C4-2B (cell line): Measurements from ENCODE around the gene MNDA.
A peak's percentile ranks its signal among the peaks of the same experiment; 100 is the strongest.

Experiments used
- H3K27ac ChIP-seq: fragments of 450-650 bp; 2 replicates; pipeline ENCODE4 v1.5.1; 2017
- ZFX ChIP-seq: fragments of 450-650 bp; IDR thresholded peaks from 2 replicates; pipeline ENCODE4 v1.6.1; 2017
- TF ChIP-seq, protein P1 (sequence below): fragments of 450-650 bp; conservative IDR thresholded peaks from 2 replicates; pipeline ENCODE4 v1.5.1; 2017; ENCODE audit warnings: mild to moderate bottlenecking

Gene MNDA

DNA sequence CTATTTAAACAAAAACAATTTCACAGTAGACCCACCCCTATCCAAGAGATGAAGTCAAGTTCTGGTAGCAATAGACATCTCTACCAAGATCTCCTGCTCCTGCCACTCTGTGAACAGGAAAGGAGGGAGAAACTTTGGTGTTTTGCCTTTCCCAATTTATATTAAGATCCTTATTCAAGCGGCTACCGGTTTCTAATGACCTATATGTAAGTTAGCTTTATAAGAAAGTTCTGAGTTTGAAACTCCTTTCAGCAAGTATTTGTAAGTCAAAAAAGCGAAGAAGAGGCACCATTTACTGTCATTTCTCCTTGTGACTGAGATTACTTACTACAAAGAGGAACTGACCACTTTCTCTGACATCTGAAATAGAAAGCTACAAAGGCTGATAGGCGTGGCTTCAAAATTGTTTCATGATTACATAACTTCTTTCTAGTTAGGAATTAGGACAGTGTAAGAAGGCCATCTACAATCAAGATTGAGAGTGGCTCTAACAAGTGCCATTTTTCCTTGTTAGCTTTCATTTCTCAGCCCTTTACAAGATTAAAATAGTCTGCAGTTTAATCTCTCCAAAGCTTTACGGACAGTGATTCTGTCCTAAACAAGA is at the start of gene MNDA:
Gene MNDA (plus strand): TSS at position 448 of the 604 bp plus-strand sequence. CDS start 10,803 bp downstream, outside the sequence.
- H3K27ac ChIP-seq: no peak within 1 kb of the TSS
- no peak for TF ChIP-seq ZFX
- TF ChIP-seq, protein P1, sequence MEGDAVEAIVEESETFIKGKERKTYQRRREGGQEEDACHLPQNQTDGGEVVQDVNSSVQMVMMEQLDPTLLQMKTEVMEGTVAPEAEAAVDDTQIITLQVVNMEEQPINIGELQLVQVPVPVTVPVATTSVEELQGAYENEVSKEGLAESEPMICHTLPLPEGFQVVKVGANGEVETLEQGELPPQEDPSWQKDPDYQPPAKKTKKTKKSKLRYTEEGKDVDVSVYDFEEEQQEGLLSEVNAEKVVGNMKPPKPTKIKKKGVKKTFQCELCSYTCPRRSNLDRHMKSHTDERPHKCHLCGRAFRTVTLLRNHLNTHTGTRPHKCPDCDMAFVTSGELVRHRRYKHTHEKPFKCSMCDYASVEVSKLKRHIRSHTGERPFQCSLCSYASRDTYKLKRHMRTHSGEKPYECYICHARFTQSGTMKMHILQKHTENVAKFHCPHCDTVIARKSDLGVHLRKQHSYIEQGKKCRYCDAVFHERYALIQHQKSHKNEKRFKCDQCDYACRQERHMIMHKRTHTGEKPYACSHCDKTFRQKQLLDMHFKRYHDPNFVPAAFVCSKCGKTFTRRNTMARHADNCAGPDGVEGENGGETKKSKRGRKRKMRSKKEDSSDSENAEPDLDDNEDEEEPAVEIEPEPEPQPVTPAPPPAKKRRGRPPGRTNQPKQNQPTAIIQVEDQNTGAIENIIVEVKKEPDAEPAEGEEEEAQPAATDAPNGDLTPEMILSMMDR: no peak

DNA sequence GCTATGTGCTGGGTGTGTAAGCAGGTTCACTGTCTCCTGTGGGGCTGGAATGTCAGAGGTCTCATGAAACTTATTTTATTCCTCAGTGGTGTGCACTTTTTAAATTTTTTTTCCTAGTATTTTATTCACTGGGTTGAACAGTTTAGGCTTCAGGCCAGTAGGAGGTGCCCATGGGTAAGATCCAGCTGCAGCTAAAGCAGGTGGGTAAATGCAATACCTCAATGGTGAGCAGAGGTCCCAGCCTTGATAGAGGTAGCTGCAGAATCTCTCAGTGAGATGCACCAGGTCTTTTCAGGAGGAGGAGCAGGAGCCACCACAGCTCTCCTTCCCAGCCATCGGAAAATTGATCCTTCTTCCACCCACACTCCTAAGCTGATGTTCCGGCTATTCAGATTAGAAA is 37.5 kb upstream of the MNDA start:
- TF ChIP-seq ZFX: no peak
- TF ChIP-seq, protein P1: peak; percentile 44
- H3K27ac ChIP-seq: no peak overlapping the region

DNA sequence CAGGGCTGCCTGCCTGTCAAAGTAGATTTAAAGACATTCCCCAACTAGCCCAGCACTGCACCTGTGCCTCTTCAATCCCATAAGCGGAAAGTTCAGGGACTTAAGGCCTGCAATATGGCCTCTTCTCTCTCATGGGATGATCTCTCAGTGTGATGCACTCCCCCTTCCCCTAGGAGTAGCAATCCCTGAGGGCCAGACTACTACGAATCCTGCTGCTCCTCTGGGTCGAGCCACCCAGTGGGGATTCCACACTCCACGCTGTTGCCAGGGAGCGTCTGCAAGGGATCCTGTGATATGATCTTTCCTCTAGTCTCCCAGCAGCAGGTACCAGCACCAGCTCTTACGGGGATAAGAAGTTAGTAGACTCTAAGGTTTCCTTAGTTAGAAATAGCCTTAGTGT is 36.9 kb upstream of the MNDA start:
- H3K27ac ChIP-seq: no peak overlapping the region
- TF ChIP-seq, protein P1: no peak
- no peak for TF ChIP-seq ZFX

DNA sequence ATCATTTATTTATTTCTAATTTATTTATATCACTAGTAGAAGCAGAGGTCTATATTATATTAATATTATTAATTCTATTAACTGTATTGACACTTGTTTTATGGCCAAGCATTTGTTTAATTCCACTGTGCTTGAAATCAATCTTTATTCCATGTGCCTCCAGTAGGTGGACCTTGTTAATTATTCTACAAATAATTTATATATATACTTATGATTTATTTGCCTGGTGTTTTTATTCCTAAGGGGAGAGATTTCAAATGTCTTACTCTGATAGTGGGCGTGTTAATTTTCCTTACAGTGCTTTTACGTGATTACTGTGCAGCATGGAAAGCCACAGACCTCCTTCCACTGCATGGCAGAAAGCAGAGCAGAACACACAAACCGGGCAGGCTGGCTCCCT is 32.6 kb upstream of the MNDA start:
- H3K27ac ChIP-seq: no peak overlapping the region
- TF ChIP-seq ZFX: no peak
- TF ChIP-seq, protein P1: peak; percentile 30

DNA sequence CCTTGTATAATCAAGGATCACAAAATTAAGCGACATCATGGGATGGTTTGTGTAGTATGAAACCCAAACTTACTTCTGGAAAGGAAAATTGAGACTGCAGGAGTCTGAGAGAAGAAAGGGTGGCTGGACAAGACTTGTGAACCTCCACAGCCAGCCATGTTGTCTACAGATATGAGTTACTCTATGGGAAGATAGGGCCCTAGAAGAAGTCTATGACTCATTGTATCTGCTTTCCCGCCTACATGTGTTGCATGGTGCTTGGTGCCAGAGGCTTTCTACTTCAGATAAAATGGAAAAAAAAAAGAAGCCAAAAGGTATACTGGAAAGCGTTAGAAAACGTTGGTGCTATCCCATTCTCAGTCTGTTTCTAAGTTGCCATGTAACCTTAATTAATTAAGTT is 31.5 kb upstream of the MNDA start:
- TF ChIP-seq, protein P1: no peak
- no peak for TF ChIP-seq ZFX
- no peak overlapping the region for H3K27ac ChIP-seq

DNA sequence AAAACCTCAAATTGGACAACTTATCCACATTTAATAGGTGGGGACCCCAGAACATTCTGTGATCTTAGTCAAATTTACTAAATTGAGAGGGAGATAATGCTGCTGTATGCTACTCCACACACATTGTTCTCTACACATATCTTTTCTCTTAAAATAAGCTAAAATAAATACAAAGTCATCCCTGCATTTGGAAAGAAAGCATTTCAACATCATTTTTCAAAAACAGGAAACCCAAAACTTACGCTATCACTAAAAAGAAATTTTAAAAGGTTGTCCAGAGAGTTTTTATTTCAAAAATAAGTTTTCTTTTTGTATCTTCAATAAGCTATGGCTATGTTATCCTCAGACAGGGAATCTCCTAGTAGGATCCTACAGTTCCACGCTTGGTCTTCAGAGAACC is 30.6 kb upstream of the MNDA start:
- TF ChIP-seq ZFX: no peak
- TF ChIP-seq, protein P1: no peak
- no peak overlapping the region for H3K27ac ChIP-seq

DNA sequence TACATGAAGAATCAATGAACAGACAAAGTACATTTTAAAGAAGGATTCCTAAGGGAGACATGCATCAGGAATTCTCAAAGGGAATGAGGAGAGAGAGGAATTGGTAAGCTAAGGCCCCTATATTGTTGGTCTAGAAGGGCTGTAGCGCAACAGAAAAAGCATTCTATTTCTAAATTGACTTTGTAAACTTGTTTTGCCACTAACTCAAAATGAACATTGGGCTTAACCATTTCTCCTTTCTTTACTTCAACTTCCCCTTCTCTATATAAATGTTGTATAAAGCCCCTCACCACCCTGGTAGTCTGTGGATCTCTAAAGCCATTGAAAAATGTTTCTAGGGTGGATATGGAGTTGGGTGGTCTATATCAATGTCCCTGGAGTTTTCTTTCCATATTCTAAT is 29.8 kb upstream of the MNDA start:
- TF ChIP-seq, protein P1: no peak
- TF ChIP-seq ZFX: no peak
- no peak overlapping the region for H3K27ac ChIP-seq
